ENCODE data around the gene ZNF385D.
A peak's percentile ranks its signal among the peaks of the same experiment; 100 is the strongest.

ZNF385D gene

DNA sequence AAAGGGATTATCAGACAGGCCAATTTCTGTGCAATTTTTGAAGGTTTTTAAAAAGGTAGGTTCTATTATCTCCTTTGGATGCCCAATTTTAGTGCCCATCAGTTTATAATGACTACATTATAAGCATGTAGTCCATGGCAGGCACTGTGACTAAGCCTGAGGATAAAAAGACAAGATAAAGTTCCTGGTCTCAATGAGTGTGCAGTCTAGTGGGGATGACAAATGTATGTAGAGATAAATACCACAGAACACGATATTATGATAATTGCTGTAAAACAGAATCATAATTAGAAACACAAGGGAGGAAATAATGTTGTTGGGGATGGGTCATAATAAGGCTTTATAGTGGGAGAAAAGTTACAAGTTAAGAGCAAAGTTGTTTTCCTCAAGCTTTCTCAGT is 163.1 kb downstream of the ZNF385D start:
- DNase-seq (ENCODE audit: low read depth, low spot score), result no peak
- in situ Hi-C loops (cut with HindIII; ENCODE audit: low sequenced_read_pairs), result no loop called here
- no peak overlapping the region for H3K4me3 ChIP-seq (ENCODE audit: low read depth, low read length)
- TF ChIP-seq, protein P1, sequence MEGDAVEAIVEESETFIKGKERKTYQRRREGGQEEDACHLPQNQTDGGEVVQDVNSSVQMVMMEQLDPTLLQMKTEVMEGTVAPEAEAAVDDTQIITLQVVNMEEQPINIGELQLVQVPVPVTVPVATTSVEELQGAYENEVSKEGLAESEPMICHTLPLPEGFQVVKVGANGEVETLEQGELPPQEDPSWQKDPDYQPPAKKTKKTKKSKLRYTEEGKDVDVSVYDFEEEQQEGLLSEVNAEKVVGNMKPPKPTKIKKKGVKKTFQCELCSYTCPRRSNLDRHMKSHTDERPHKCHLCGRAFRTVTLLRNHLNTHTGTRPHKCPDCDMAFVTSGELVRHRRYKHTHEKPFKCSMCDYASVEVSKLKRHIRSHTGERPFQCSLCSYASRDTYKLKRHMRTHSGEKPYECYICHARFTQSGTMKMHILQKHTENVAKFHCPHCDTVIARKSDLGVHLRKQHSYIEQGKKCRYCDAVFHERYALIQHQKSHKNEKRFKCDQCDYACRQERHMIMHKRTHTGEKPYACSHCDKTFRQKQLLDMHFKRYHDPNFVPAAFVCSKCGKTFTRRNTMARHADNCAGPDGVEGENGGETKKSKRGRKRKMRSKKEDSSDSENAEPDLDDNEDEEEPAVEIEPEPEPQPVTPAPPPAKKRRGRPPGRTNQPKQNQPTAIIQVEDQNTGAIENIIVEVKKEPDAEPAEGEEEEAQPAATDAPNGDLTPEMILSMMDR (IDR thresholded peaks at IDR 0.05; ENCODE audit: low read depth, low read length), result no peak

DNA sequence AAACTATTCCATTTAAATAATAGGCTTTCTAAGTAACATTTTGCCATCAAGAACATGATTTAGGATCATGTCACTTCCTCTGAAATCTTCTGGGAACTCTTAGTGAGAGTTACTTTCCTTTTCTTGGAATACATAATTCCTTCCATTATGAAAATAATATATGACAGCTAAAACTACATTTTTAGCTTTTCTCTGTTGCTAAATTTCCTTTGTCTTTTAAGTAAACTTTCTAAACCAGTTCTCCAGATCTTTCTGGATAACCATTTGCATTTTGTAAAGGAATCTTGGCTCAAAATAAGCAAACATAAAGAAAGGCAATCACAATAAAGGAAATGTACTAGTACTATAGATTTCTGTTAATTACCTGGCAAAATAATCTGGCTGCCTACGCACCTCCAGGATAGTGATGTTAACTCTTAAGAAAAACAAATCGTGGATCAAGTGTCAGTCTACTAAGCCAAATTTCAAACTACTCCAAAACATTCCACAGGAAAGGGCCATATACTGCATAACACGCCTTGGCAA is 165.7 kb downstream of the ZNF385D start:
- in situ Hi-C loops (cut with HindIII; ENCODE audit: low sequenced_read_pairs), result no loop called here
- DNase-seq (ENCODE audit: low read depth, low spot score), result no peak
- TF ChIP-seq, protein P1 (IDR thresholded peaks at IDR 0.05; ENCODE audit: low read depth, low read length), result no peak
- no peak overlapping the region for H3K4me3 ChIP-seq (ENCODE audit: low read depth, low read length)

DNA sequence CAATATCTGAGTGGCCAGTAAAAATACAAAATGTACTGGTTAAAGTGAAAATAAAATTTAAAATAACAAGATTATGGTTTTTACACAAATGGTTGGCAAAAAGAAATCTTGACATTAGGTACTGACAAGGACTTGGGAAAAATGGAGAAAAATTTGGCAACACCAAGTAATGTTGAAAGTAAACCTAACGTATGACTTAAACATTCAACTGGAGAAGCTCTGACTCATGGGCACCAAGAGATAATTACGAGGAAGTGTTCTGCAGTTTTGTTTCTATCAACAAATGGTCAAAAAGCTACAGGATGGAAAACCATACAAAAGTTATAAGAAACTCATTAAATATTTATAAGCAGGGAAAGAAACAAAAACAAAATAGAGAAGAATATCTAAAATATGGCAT is 177.7 kb downstream of the ZNF385D start:
- no peak overlapping the region for H3K4me3 ChIP-seq (ENCODE audit: low read depth, low read length)
- in situ Hi-C loops (cut with HindIII; ENCODE audit: low sequenced_read_pairs), result no loop called here
- TF ChIP-seq, protein P1 (IDR thresholded peaks at IDR 0.05; ENCODE audit: low read depth, low read length), result no peak
- no peak for DNase-seq (ENCODE audit: low read depth, low spot score)

- H3K4me3 ChIP-seq (ENCODE audit: low read depth, low read length), result no peak overlapping the region
- TF ChIP-seq, protein P1 (IDR thresholded peaks at IDR 0.05; ENCODE audit: low read depth, low read length), result no peak
- no peak for DNase-seq (ENCODE audit: low read depth, low spot score)
- in situ Hi-C loops (cut with HindIII; ENCODE audit: low sequenced_read_pairs), result no loop called here
These were observed 186.5 kb downstream of the ZNF385D start for GRCh38 chr3:21564531-21564930.

DNA sequence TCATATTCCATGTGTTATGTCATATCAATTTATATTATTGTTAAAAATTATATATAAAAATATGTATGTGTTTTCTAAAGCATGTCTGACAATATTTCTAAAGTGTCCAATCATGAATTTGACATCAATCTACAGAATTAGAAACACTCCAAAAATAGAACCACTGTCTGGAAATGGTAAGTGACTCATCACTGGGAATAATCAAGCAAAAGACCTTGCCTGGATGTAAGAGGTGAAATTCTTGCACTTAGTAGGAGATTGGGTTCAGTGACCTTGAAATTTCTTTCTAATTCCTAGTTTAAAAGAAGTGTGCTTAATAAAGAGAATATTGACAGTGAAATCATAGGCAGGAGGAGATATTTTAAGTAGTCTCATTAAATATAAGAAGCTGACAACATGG is 188.8 kb downstream of the ZNF385D start:
- no peak overlapping the region for H3K4me3 ChIP-seq (ENCODE audit: low read depth, low read length)
- in situ Hi-C loops (cut with HindIII; ENCODE audit: low sequenced_read_pairs), result no loop called here
- TF ChIP-seq, protein P1 (IDR thresholded peaks at IDR 0.05; ENCODE audit: low read depth, low read length), result no peak
- peak; percentile 26 for DNase-seq (ENCODE audit: low read depth, low spot score)

DNA sequence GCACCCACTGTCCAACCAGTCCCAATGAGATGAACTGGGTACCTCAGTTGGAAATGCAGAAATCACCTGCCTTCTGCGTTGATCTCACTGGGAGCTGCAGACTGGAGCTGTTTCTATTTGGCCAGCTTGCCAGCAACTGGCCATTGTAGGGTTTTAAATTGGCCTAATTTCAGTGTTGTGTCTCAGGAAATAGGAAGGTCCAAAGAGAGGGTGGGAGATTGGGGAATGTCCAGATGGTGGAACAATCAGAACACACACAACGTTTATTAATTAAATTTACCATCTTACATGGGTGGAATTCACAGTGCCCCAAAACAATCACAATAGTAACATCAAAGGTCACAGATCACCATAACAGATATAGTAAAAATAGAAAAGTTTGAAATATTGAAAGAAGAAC is 189.5 kb downstream of the ZNF385D start:
- DNase-seq (ENCODE audit: low read depth, low spot score), result no peak
- TF ChIP-seq, protein P1 (IDR thresholded peaks at IDR 0.05; ENCODE audit: low read depth, low read length), result no peak
- no peak overlapping the region for H3K4me3 ChIP-seq (ENCODE audit: low read depth, low read length)
- in situ Hi-C loops (cut with HindIII; ENCODE audit: low sequenced_read_pairs), result no loop called here

DNA sequence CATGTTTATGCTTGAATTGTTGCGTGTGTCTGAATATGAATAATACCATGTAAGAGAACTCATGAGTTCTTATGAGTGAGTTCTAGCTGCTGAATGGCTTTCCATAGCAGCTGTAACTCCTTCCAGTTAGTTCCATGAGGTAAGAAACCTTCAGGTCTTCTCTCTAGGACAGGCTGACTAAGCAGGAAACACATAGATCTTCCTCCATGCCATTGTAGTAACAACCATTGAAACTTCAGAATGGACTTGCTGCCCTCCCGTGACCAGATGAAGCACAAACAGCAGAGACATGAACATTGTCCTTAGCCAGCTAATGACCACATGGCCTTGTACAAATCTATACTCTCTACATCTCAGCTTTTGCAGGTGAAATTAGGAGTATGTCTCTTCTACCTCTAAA is 200.0 kb downstream of the ZNF385D start:
- DNase-seq (ENCODE audit: low read depth, low spot score), result peak; percentile 24

More for the DNA sequence above, 200.0 kb downstream of the ZNF385D start:
- TF ChIP-seq, protein P1 (IDR thresholded peaks at IDR 0.05; ENCODE audit: low read depth, low read length), result no peak
- no peak overlapping the region for H3K4me3 ChIP-seq (ENCODE audit: low read depth, low read length)
- in situ Hi-C loops (cut with HindIII; ENCODE audit: low sequenced_read_pairs), result no loop called here
